H1 (cell line): Measurements from ENCODE around the gene GPNMB. TPM values are rescaled to one million over a fixed set of nuclear protein-coding genes. Genes with fewer than 3 reads are reported as not detected.

Experiments
- E2F6 ChIP-seq: IDR thresholded peaks from 2 replicates; pipeline ENCODE4 v1.6.1; 2012; ENCODE audit warnings: inconsistent platforms
- JUN ChIP-seq: IDR thresholded peaks from 2 replicates; pipeline ENCODE4 v1.6.1; 2011; ENCODE audit warnings: low read depth, mild to moderate bottlenecking, improper control_type of control experiment, low read length
- MAFK ChIP-seq: IDR thresholded peaks from 2 replicates; pipeline ENCODE4 v1.6.1; 2012; ENCODE audit warnings: low read depth, mild to moderate bottlenecking, improper control_type of control experiment, low read length
- TCF12 ChIP-seq: IDR thresholded peaks from 2 replicates; pipeline ENCODE4 v1.6.1; 2011; ENCODE audit warnings: low read depth, mild to moderate bottlenecking, low read length
- polyA plus RNA-seq, 7 experiments: library from polyadenylated mRNA; depleted of rRNA in 3 of 7; stranded (reverse) in 5 of 7; unstranded in 2 of 7; fragments of >200 nt in 5 of 7; fragments of 200-250 nt in 2 of 7; gene quantifications; 1 replicate in 5 of 7; 2 replicates in 1 of 7; 4 replicates in 1 of 7; pipeline versions ENCODE4 v1.2.1 to v1.2.3, GENCODE V29; 2011 to 2013; ENCODE audit warnings: missing spikeins in 2 of 7, mixed read lengths in 2 of 7
- total RNA-seq: library from RNA; stranded (reverse); fragmentation: NEBNext Ultra II Directional; extraction: Animal tissue kit (Norgen Biotek cat#: 25700); gene quantifications from 2 replicates; pipeline ENCODE4 v1.2.1, GENCODE V29; 2021
- TF ChIP-seq, protein P1 (sequence below): fragments of 300-600 bp; sonication (generic); IDR thresholded peaks from 2 replicates; pipeline ENCODE4 v1.7.1; 2012; ENCODE audit warnings: low read length, moderate library complexity, mild to moderate bottlenecking, inconsistent platforms; ENCODE audit not compliant: insufficient replicate concordance

GPNMB gene
- total and polyA plus RNA-seq, 2 of the 8 experiments (the other 6 are each of a cell fraction or from before 2014, with no cell fraction given) = 1.1 to 1.4 TPM

DNA sequence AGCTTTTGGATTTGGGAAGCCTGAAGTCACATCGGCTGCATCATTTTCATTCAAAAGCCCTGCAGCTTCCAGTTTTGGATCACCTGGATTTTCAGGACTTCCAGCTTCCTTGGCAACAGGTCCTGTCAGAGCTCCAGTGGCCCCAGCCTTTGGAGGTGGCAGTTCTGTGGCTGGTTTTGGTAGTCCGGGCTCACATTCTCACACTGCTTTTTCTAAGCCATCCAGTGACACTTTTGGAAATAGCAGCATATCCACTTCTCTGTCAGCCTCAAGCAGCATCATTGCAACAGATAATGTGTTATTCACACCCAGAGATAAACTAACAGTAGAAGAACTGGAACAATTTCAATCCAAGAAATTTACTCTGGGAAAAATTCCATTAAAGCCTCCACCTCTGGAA, 46.2 kb upstream of the GPNMB start (continued):
- TF ChIP-seq, protein P1, sequence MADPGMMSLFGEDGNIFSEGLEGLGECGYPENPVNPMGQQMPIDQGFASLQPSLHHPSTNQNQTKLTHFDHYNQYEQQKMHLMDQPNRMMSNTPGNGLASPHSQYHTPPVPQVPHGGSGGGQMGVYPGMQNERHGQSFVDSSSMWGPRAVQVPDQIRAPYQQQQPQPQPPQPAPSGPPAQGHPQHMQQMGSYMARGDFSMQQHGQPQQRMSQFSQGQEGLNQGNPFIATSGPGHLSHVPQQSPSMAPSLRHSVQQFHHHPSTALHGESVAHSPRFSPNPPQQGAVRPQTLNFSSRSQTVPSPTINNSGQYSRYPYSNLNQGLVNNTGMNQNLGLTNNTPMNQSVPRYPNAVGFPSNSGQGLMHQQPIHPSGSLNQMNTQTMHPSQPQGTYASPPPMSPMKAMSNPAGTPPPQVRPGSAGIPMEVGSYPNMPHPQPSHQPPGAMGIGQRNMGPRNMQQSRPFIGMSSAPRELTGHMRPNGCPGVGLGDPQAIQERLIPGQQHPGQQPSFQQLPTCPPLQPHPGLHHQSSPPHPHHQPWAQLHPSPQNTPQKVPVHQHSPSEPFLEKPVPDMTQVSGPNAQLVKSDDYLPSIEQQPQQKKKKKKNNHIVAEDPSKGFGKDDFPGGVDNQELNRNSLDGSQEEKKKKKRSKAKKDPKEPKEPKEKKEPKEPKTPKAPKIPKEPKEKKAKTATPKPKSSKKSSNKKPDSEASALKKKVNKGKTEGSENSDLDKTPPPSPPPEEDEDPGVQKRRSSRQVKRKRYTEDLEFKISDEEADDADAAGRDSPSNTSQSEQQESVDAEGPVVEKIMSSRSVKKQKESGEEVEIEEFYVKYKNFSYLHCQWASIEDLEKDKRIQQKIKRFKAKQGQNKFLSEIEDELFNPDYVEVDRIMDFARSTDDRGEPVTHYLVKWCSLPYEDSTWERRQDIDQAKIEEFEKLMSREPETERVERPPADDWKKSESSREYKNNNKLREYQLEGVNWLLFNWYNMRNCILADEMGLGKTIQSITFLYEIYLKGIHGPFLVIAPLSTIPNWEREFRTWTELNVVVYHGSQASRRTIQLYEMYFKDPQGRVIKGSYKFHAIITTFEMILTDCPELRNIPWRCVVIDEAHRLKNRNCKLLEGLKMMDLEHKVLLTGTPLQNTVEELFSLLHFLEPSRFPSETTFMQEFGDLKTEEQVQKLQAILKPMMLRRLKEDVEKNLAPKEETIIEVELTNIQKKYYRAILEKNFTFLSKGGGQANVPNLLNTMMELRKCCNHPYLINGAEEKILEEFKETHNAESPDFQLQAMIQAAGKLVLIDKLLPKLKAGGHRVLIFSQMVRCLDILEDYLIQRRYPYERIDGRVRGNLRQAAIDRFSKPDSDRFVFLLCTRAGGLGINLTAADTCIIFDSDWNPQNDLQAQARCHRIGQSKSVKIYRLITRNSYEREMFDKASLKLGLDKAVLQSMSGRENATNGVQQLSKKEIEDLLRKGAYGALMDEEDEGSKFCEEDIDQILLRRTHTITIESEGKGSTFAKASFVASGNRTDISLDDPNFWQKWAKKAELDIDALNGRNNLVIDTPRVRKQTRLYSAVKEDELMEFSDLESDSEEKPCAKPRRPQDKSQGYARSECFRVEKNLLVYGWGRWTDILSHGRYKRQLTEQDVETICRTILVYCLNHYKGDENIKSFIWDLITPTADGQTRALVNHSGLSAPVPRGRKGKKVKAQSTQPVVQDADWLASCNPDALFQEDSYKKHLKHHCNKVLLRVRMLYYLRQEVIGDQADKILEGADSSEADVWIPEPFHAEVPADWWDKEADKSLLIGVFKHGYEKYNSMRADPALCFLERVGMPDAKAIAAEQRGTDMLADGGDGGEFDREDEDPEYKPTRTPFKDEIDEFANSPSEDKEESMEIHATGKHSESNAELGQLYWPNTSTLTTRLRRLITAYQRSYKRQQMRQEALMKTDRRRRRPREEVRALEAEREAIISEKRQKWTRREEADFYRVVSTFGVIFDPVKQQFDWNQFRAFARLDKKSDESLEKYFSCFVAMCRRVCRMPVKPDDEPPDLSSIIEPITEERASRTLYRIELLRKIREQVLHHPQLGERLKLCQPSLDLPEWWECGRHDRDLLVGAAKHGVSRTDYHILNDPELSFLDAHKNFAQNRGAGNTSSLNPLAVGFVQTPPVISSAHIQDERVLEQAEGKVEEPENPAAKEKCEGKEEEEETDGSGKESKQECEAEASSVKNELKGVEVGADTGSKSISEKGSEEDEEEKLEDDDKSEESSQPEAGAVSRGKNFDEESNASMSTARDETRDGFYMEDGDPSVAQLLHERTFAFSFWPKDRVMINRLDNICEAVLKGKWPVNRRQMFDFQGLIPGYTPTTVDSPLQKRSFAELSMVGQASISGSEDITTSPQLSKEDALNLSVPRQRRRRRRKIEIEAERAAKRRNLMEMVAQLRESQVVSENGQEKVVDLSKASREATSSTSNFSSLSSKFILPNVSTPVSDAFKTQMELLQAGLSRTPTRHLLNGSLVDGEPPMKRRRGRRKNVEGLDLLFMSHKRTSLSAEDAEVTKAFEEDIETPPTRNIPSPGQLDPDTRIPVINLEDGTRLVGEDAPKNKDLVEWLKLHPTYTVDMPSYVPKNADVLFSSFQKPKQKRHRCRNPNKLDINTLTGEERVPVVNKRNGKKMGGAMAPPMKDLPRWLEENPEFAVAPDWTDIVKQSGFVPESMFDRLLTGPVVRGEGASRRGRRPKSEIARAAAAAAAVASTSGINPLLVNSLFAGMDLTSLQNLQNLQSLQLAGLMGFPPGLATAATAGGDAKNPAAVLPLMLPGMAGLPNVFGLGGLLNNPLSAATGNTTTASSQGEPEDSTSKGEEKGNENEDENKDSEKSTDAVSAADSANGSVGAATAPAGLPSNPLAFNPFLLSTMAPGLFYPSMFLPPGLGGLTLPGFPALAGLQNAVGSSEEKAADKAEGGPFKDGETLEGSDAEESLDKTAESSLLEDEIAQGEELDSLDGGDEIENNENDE = no peak
- TF ChIP-seq JUN (no peak), TCF12 (no peak), E2F6 (no peak), MAFK (no peak)
- TF ChIP-seq, all 59 proteins: peak for 0
